Measurements from ENCODE around the gene CAMSAP2. TPM values are rescaled to one million over a fixed set of nuclear protein-coding genes. Genes with fewer than 3 reads are reported as not detected.

CAMSAP2 gene
- total and polyA plus RNA-seq, 2 of the 8 experiments (the other 6 are each of a cell fraction or from before 2014, with no cell fraction given): 4.2 to 27.6 TPM

GRCh38 chr1:200751717-200752116 lies 13.0 kb downstream of the CAMSAP2 start:
- peaks cover 0 to 1% of the 10 kb centered on the region in 2 experiments for H4K20me1 ChIP-seq (replicated peaks in 1 of 2; ENCODE audit: control insufficient read depth in 1 of 2, insufficient read depth in 2 of 2, low read length in 2 of 2)
- no peaks in the 10 kb centered on the region for H3K9me3 ChIP-seq (ENCODE audit: insufficient read depth in 2 of 2, low read depth in 1 of 2, low read length in 1 of 2)
- H3K56ac ChIP-seq (replicated peaks; ENCODE audit: insufficient read length, low read depth, low read length): no peak overlapping the region
- H4K91ac ChIP-seq (replicated peaks; ENCODE audit: insufficient read length, low read length): no peak overlapping the region
- TF ChIP-seq CBX5 (IDR thresholded peaks at IDR 0.05; ENCODE audit: low read depth, low read length): no peak
- TF ChIP-seq TCF12 (IDR thresholded peaks at IDR 0.05; ENCODE audit: low read depth, low read length): no peak
- TF ChIP-seq SP1 (IDR thresholded peaks at IDR 0.05; ENCODE audit: low read depth, low read length): no peak
- WGBS, 2 experiments (ENCODE audit: extremely low coverage in 1 of 2, insufficient coverage in 1 of 2, insufficient read length in 1 of 2, insufficient replicate concordance in 2 of 2, low coverage in 1 of 2, low lambda C conversion rate in 2 of 2, missing lambda C conversion rate in 1 of 2): 87% methylated on average over 2 of the region's 2 CpGs; no CpG with 5 or more reads in 1 of the 2 experiments
- H3K4ac ChIP-seq (replicated peaks; ENCODE audit: insufficient read length, low read depth, low read length): no peak overlapping the region
- no peak overlapping the region for H2BK12ac ChIP-seq (ENCODE audit: low read depth, low read length)
- H3K9ac ChIP-seq (replicated peaks in 1 of 4; ENCODE audit: extremely low read depth in 1 of 4, low read depth in 3 of 4, low read length in 3 of 4): no peak overlapping the region
- H3K79me1 ChIP-seq (ENCODE audit: low read depth, low read length): peaks cover 6% of the 10 kb centered on the region; the same call in 1 of the 2 replicates
- no peak overlapping the region for H3K23ac ChIP-seq (ENCODE audit: insufficient read length)
- H3K79me2 ChIP-seq (ENCODE audit: control insufficient read depth in 1 of 2, insufficient read depth in 2 of 2, low read length in 2 of 2): peaks cover 0 to 47% of the 10 kb centered on the region in 2 experiments; a peak in 3 of 4 replicates
- H2AK5ac ChIP-seq (ENCODE audit: low read depth, low read length): no peak overlapping the region
- no peak overlapping the region for H3K4me2 ChIP-seq (ENCODE audit: insufficient read depth in 1 of 2, low read depth in 2 of 2, low read length in 2 of 2)
- no peak overlapping the region for H4K5ac ChIP-seq (ENCODE audit: insufficient read length, low read depth, low read length)
- H2AFZ ChIP-seq (ENCODE audit: low read length): no peak overlapping the region
- H3K14ac ChIP-seq (ENCODE audit: insufficient read length): no peak overlapping the region
- H3K36me3 ChIP-seq (ENCODE audit: control insufficient read depth in 2 of 4, insufficient read depth in 4 of 4, low read length in 3 of 4): no peaks in the 10 kb centered on the region; a peak in 3 of 8 replicates
- ChIA-PET CTCF (ENCODE audit: partially characterized antibody) (no interaction called here), POLR2A (ENCODE audit: partially characterized antibody) (no interaction called here)
- no peaks in the 10 kb centered on the region for H3K27me3 ChIP-seq (replicated peaks in 1 of 4; ENCODE audit: control insufficient read depth in 3 of 4, extremely low read depth in 1 of 4, insufficient read depth in 3 of 4, low read length in 3 of 4)
- no peak overlapping the region for H2BK15ac ChIP-seq (ENCODE audit: low read length)
- H2BK5ac ChIP-seq (ENCODE audit: low read depth, low read length): no peak overlapping the region
- H3K27ac ChIP-seq (ENCODE audit: low read depth, low read length): no peak overlapping the region
- H4K8ac ChIP-seq (ENCODE audit: extremely low read depth, insufficient read depth, low read length): no peak overlapping the region
- DNase-seq (ENCODE audit: low read depth in 1 of 2, low spot score in 2 of 2) (no peak), FAIRE-seq (no peak)
- no peaks in the 10 kb centered on the region for H3K4me1 ChIP-seq (replicated peaks in 1 of 4; ENCODE audit: control insufficient read depth in 3 of 4, insufficient read depth in 4 of 4, low read length in 3 of 4)
- no peak overlapping the region for H2BK20ac ChIP-seq (ENCODE audit: low read length)
- no peak overlapping the region for H2BK120ac ChIP-seq (replicated peaks; ENCODE audit: low read depth, low read length)
- H3K23me2 ChIP-seq (ENCODE audit: low read depth, low read length): no peaks in the 10 kb centered on the region
- H3K18ac ChIP-seq (ENCODE audit: extremely low read depth, low read length): no peak overlapping the region
- no peak overlapping the region for H3K4me3 ChIP-seq (ENCODE audit: extremely low read depth in 1 of 4, insufficient read depth in 2 of 4, low read depth in 3 of 4, low read length in 4 of 4)
